HFF-Myc (cell line): ENCODE measurements around the gene ZNF641.

Source experiments
- DNase-seq: peaks from one replicate; pipeline ENCODE4 v3.0.0-alpha.2; 2011; ENCODE audit warnings: low read depth; ENCODE audit errors: extremely low read depth
- H3K4me3 ChIP-seq: replicated peaks from 2 replicates; pipeline ENCODE4 v1.5.1; 2011; ENCODE audit warnings: low read depth, mild to moderate bottlenecking, control low read depth, low read length
- CTCF ChIP-seq: IDR thresholded peaks from 2 replicates; pipeline ENCODE4 v1.5.1; 2012; ENCODE audit warnings: mild to moderate bottlenecking, low read depth, low read length, control low read depth; ENCODE audit errors: missing control alignments

ZNF641 gene

GRCh38 chr12:48296586-48297282 lies 54.0 kb downstream of the ZNF641 start:
- DNase-seq = peak; percentile 36
- peak overlapping the region; percentile 34 for H3K4me3 ChIP-seq
- TF ChIP-seq CTCF = no peak

GRCh38 chr12:48292040-48292439 lies 58.7 kb downstream of the ZNF641 start:
- DNase-seq = no peak
- no peak for TF ChIP-seq CTCF
- H3K4me3 ChIP-seq = no peak overlapping the region

GRCh38 chr12:48291511-48291910 lies 59.2 kb downstream of the ZNF641 start:
- no peak overlapping the region for H3K4me3 ChIP-seq
- TF ChIP-seq CTCF = no peak
- DNase-seq = no peak

- no peak for DNase-seq
- no peak overlapping the region for H3K4me3 ChIP-seq
- no peak for TF ChIP-seq CTCF
Measured at GRCh38 chr12:48288387-48289268, 62.1 kb downstream of the ZNF641 start.
